ENCODE results near the gene GGT5. TPM values are rescaled to one million over a fixed set of nuclear protein-coding genes. Genes with fewer than 3 reads are reported as not detected.
"Not testable (repeated sequence)": the region's sequence is repeated elsewhere in the genome, so short reads cannot be mapped to it uniquely, and the experiment has no call there.

Gene GGT5
- 8.5 and 9.2 TPM in 2 replicates for total RNA-seq

GRCh38 chr22:24245030-24245431, at the start of gene GGT5:
GGT5 (minus strand) TSS chr22:24245082; CDS start chr22:24244725, 357 bp downstream.
- peak in 1 of 2 donors; percentile 28 for DNase-seq (ENCODE audit: low read depth in 2 of 2)

- DNase-seq (ENCODE audit: low read depth in 2 of 2) = not testable (repeated sequence)
These were observed 47.4 kb upstream of the GGT5 start for GRCh38 chr22:24292202-24292830.

GRCh38 chr22:24291515-24292201, 46.8 kb upstream of the GGT5 start:
- no peak for DNase-seq (ENCODE audit: low read depth in 2 of 2)

- DNase-seq (ENCODE audit: low read depth in 2 of 2) = no peak
These were observed 45.6 kb upstream of the GGT5 start for GRCh38 chr22:24290459-24290858.

- peak in 1 of 2 donors; percentile 58 for DNase-seq (ENCODE audit: low read depth in 2 of 2)
These were observed 44.9 kb upstream of the GGT5 start for GRCh38 chr22:24289741-24290163.

GRCh38 chr22:24289114-24289513, 44.2 kb upstream of the GGT5 start:
- DNase-seq (ENCODE audit: low read depth in 2 of 2) = peak in 1 of 2 donors; percentile 59

- DNase-seq (ENCODE audit: low read depth in 2 of 2) = not testable (repeated sequence)
These were observed 42.9 kb upstream of the GGT5 start for GRCh38 chr22:24287801-24288200.

- not testable (repeated sequence) for DNase-seq (ENCODE audit: low read depth in 2 of 2)
These were observed 42.3 kb upstream of the GGT5 start for GRCh38 chr22:24287212-24287611.

- no peak for DNase-seq (ENCODE audit: low read depth in 2 of 2)
These were observed 40.4 kb upstream of the GGT5 start for GRCh38 chr22:24285245-24285644.

GRCh38 chr22:24284747-24285203, 39.9 kb upstream of the GGT5 start:
- DNase-seq (ENCODE audit: low read depth in 2 of 2) = peak in 1 of 2 donors; percentile 65

- no peak for DNase-seq (ENCODE audit: low read depth in 2 of 2)
These were observed 37.5 kb upstream of the GGT5 start for GRCh38 chr22:24282401-24282800.

GRCh38 chr22:24280363-24280762, 35.5 kb upstream of the GGT5 start:
- DNase-seq (ENCODE audit: low read depth in 2 of 2) = not testable (repeated sequence)

- DNase-seq (ENCODE audit: low read depth in 2 of 2) = peak in 1 of 2 donors; percentile 12
These were observed 30.0 kb upstream of the GGT5 start for GRCh38 chr22:24274696-24275405.

- DNase-seq (ENCODE audit: low read depth in 2 of 2) = peak in 1 of 2 donors; percentile 13
These were observed 29.0 kb upstream of the GGT5 start for GRCh38 chr22:24273906-24274305.

- DNase-seq (ENCODE audit: low read depth in 2 of 2) = not testable (repeated sequence)
These were observed 28.1 kb upstream of the GGT5 start for GRCh38 chr22:24273031-24273430.

GRCh38 chr22:24271386-24271854, 26.5 kb upstream of the GGT5 start:
- DNase-seq (ENCODE audit: low read depth in 2 of 2) = peak in 1 of 2 donors; percentile 22

GRCh38 chr22:24270556-24271385, 25.9 kb upstream of the GGT5 start, which contains the start of gene SPECC1L:
SPECC1L (plus strand) TSS chr22:24270831; CDS start chr22:24302232, 31,401 bp downstream.
- DNase-seq (ENCODE audit: low read depth in 2 of 2) = peak; percentile 78 to 94

- DNase-seq (ENCODE audit: low read depth in 2 of 2) = not testable (repeated sequence)
These were observed 21.6 kb upstream of the GGT5 start for GRCh38 chr22:24266495-24266894.

GRCh38 chr22:24265734-24266133, 20.9 kb upstream of the GGT5 start:
- DNase-seq (ENCODE audit: low read depth in 2 of 2) = no peak

- DNase-seq (ENCODE audit: low read depth in 2 of 2) = peak; percentile 48 to 75
These were observed 19.5 kb upstream of the GGT5 start for GRCh38 chr22:24264329-24264896.

- DNase-seq (ENCODE audit: low read depth in 2 of 2) = not testable (repeated sequence)
These were observed 18.6 kb upstream of the GGT5 start for GRCh38 chr22:24263479-24263878.
